Endothelial cell of umbilical vein (primary cell): Measurements from ENCODE around the gene NFATC4.

Source experiments
- FOS ChIP-seq: IDR thresholded peaks from 2 replicates; pipeline ENCODE4 v1.6.1; 2011; ENCODE audit warnings: mild to moderate bottlenecking, low read length, moderate library complexity, borderline replicate concordance; ENCODE audit not compliant: insufficient read depth
- JUN ChIP-seq: IDR thresholded peaks from 2 replicates; pipeline ENCODE4 v1.6.1; 2011; ENCODE audit warnings: borderline replicate concordance, low read depth; ENCODE audit not compliant: insufficient read length, insufficient read depth
- MYC ChIP-seq: IDR thresholded peaks from one replicate; pipeline ENCODE4 v1.6.1; 2011; ENCODE audit warnings: mild to moderate bottlenecking, low read depth, low read length
- POLR2A ChIP-seq: IDR thresholded peaks from 2 replicates; pipeline ENCODE4 v1.6.1; 2012; ENCODE audit warnings: low read depth, mild to moderate bottlenecking, control low read depth, low read length
- TF ChIP-seq, protein P1 (sequence below), 2 donors: IDR thresholded peaks; 1 replicate in 1 of 2; 2 replicates in 1 of 2; pipeline ENCODE4 v1.5.1; 2011; ENCODE audit warnings: low read length in 2 of 2, mild to moderate bottlenecking in 2 of 2, moderate library complexity in 2 of 2, control low read depth in 1 of 2, inconsistent platforms in 1 of 2, low read depth in 1 of 2; ENCODE audit not compliant: insufficient read depth in 1 of 2; ENCODE audit errors: extremely low read depth in 1 of 2

DNA sequence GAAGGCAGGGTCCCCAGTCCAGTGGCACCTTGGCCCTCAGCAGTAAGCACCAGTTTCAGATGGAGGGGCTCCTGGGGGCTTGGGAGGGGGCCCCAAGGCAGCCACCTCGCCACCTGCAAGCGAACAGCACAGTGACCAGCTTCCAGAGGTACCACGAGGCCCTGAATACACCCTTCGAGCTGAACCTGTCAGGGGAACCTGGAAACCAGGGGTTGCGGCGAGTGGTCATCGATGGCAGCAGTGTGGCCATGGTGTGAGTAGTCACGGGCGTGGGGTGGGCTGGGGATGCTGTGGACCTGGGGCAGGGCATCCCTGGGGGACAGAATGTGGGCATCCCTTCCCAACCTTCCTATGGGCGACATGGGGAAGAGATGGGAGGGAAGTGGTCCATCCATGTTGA, 42.0 kb downstream of the NFATC4 start:
- TF ChIP-seq POLR2A (no peak), FOS (no peak), JUN (no peak), MYC (no peak)
- TF ChIP-seq, protein P1, sequence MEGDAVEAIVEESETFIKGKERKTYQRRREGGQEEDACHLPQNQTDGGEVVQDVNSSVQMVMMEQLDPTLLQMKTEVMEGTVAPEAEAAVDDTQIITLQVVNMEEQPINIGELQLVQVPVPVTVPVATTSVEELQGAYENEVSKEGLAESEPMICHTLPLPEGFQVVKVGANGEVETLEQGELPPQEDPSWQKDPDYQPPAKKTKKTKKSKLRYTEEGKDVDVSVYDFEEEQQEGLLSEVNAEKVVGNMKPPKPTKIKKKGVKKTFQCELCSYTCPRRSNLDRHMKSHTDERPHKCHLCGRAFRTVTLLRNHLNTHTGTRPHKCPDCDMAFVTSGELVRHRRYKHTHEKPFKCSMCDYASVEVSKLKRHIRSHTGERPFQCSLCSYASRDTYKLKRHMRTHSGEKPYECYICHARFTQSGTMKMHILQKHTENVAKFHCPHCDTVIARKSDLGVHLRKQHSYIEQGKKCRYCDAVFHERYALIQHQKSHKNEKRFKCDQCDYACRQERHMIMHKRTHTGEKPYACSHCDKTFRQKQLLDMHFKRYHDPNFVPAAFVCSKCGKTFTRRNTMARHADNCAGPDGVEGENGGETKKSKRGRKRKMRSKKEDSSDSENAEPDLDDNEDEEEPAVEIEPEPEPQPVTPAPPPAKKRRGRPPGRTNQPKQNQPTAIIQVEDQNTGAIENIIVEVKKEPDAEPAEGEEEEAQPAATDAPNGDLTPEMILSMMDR (IDR thresholded peaks at IDR 0.05; ENCODE audit: extremely low read depth in 1 of 2, insufficient read depth in 1 of 2, low read depth in 1 of 2, low read length in 2 of 2), result no peak
